ENCODE measurements around the gene DYNC1H1.

DNA sequence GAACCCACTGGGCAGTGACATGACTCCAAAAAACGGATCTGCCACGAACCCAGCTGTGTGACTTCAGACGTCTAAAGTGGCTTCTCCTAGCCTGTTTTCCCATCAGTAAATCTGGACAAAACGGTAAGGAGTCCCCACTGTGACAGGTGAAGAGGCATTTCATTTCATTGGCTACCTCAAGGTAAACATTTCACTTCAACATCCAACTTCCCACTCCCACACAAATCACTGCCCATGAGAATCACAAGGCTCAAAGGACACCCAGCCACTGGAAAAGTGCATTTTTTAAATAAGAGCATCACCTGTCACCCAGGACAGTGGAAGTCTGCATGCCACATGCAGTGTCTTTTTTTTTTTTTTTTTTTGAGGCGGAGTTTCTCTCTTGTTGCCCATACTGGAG, 94.6 kb downstream of the DYNC1H1 start:
- TF ChIP-seq POLR2AphosphoS5 (IDR thresholded peaks at IDR 0.05; ENCODE audit: borderline replicate concordance, low read depth, low read length): no peak
- TF ChIP-seq EZH2 (IDR thresholded peaks at IDR 0.05): no peak
- TF ChIP-seq FOXP2 (optimal IDR thresholded peaks at IDR 0.05; ENCODE audit: control extremely low read depth, extremely low read length, insufficient read depth): no peak

Measured in SK-N-MC (cell line).